HepG2 (cell line): Measurements from ENCODE around the gene USP10. TPM values are rescaled to one million over a fixed set of nuclear protein-coding genes. Genes with fewer than 3 reads are reported as not detected.
A peak's percentile ranks its signal among the peaks of the same experiment; 100 is the strongest.

ENCODE experiments used
- SNAPC4 ChIP-seq: sonication (generic); formaldehyde crosslinking; IDR thresholded peaks from 2 replicates; pipeline ENCODE4 v1.4.0; 2020; ENCODE audit warnings: mild to moderate bottlenecking, missing genetic modification reagents
- TFDP2 ChIP-seq: sonication (generic); formaldehyde crosslinking; IDR thresholded peaks from 2 replicates; pipeline ENCODE4 v1.4.0; 2020; ENCODE audit warnings: missing genetic modification reagents
- THAP8 ChIP-seq: sonication (generic); formaldehyde crosslinking; IDR thresholded peaks from 2 replicates; pipeline ENCODE4 v1.5.1; 2020; ENCODE audit warnings: missing genetic modification reagents, mild to moderate bottlenecking, borderline replicate concordance
- ZBTB25 ChIP-seq: IDR thresholded peaks from 2 replicates; pipeline ENCODE4 v1.6.1; 2018; ENCODE audit warnings: missing genetic modification reagents
- ZBTB26 ChIP-seq: IDR thresholded peaks from 2 replicates; pipeline ENCODE4 v1.6.1; 2016; ENCODE audit warnings: missing compliant biosample characterization, missing genetic modification reagents, borderline replicate concordance
- ZHX1 ChIP-seq: sonication (generic); formaldehyde crosslinking; IDR thresholded peaks from 2 replicates; pipeline ENCODE4 v1.8.1; 2022; ENCODE audit warnings: low read depth, mild to moderate bottlenecking, missing genetic modification reagents
- ZNF607 ChIP-seq: sonication (generic); formaldehyde crosslinking; IDR thresholded peaks from 2 replicates; pipeline ENCODE4 v1.5.1; 2020; ENCODE audit warnings: missing genetic modification reagents, mild to moderate bottlenecking, borderline replicate concordance
- polyA plus RNA-seq, 8 experiments: library from polyadenylated mRNA; depleted of rRNA in 3 of 8; stranded (reverse) in 7 of 8; unstranded in 1 of 8; fragments of >200 nt; fragmentation: Illumina TruSeq in 4 of 8; extraction: Trizol in 4 of 8; gene quantifications; 2 replicates each; pipeline versions ENCODE4 v1.2.1 to v1.2.3, GENCODE V29; 2011 to 2016; ENCODE audit warnings: low read depth in 4 of 8, missing spikeins in 1 of 8, mixed read lengths in 1 of 8; ENCODE audit not compliant: insufficient read depth in 1 of 8
- total RNA-seq, 5 experiments: library from RNA; depleted of rRNA; stranded (reverse); fragments of >200 nt; fragmentation: Illumina TruSeq; extraction: Trizol; gene quantifications; 2 replicates each; pipeline ENCODE4 v1.2.3, GENCODE V29; 2016; ENCODE audit warnings: low read depth in 1 of 5

The USP10 gene
- total and polyA plus RNA-seq, 2 of the 13 experiments (the other 11 are each of a cell fraction or from before 2014, with no cell fraction given): 79.1 to 122 TPM

GRCh38 chr16:84699712-84700445, at the start of gene USP10 (continued):
- TF ChIP-seq TFDP2 (CRISPR knock-in tag): peak; percentile 85
- TF ChIP-seq ZNF607 (CRISPR knock-in tag): peak; percentile 72
- 0 out of 2 replicates have a peak, but pooled peaks have one; percentile 27 for TF ChIP-seq ZBTB26 (CRISPR knock-in tag)
- no peak for TF ChIP-seq ZBTB25 (CRISPR knock-in tag)
- no peak; the same call in 1 of the 2 replicates for TF ChIP-seq SNAPC4 (CRISPR knock-in tag)
- peak; percentile 67; the same call in 1 of the 2 replicates for TF ChIP-seq THAP8
- no peak; the same call in 1 of the 2 replicates for TF ChIP-seq ZHX1 (CRISPR knock-in tag)
